Tibial nerve (tissue), 4 donors: ENCODE data around the gene KRTAP10-9. TPM values are rescaled to one million over a fixed set of nuclear protein-coding genes. Genes with fewer than 3 reads are reported as not detected.

Experiments
- DNase-seq, 2 donors: peaks; one replicate each; pipeline ENCODE4 v3.0.0-alpha.2; 2019; ENCODE audit warnings: low spot score in 2 of 2
- H3K27ac ChIP-seq, 4 donors: fragments of 200-600 bp; sonication (generic) in 3 of 4; one replicate each; pipeline ENCODE4 v1.5.1; 2017 to 2019; ENCODE audit warnings: mild to moderate bottlenecking in 1 of 4
- H3K27me3 ChIP-seq, 2 donors: fragments of 200-600 bp; sonication (generic) in 1 of 2; one replicate each; pipeline versions ENCODE4 v1.5.1 to v1.6.0; 2017 to 2019
- H3K36me3 ChIP-seq, 3 donors: fragments of 200-600 bp; sonication (generic); one replicate each; pipeline ENCODE4 v1.5.1; 2018 to 2019
- H3K4me1 ChIP-seq, 4 donors: fragments of 200-600 bp; sonication (generic) in 3 of 4; one replicate each; pipeline ENCODE4 v1.5.1; 2017 to 2019
- H3K4me3 ChIP-seq, 4 donors: fragments of 200-600 bp; sonication (generic) in 3 of 4; one replicate each; pipeline ENCODE4 v1.5.1; 2017 to 2019; ENCODE audit warnings: mild to moderate bottlenecking in 1 of 4, moderate library complexity in 1 of 4
- H3K9me3 ChIP-seq, 4 donors: fragments of 200-600 bp; sonication (generic) in 3 of 4; one replicate each; pipeline ENCODE4 v1.5.1; 2017 to 2019
- EP300 ChIP-seq, 2 donors: sonication (generic); formaldehyde crosslinking; IDR thresholded peaks; one replicate each; pipeline ENCODE4 v1.6.1; 2017; ENCODE audit warnings: antibody characterized with exemption in 2 of 2, mild to moderate bottlenecking in 1 of 2
- POLR2A ChIP-seq, 2 donors: fragments of 450-650 bp; IDR thresholded peaks; one replicate each; pipeline ENCODE4 v1.6.1; 2017; ENCODE audit warnings: antibody characterized with exemption in 2 of 2, mild to moderate bottlenecking in 2 of 2, moderate library complexity in 2 of 2
- WGBS, 2 donors: methylation state at CpG; one replicate each; pipeline ENCODE4 v1.1.5; 2018; 5-methylcytosine and 5-hydroxymethylcytosine counted together
- total RNA-seq, 4 donors: library from RNA; depleted of rRNA; stranded (reverse); fragments of >200 nt; gene quantifications; one replicate each; pipeline ENCODE4 v1.1.0, GENCODE V29; 2016
- TF ChIP-seq, protein P1 (sequence below), 5 experiments: fragments of 200-600 bp in 3 of 5; fragments of 450-650 bp in 2 of 5; sonication (generic) in 3 of 5; IDR thresholded peaks; one replicate each; pipeline ENCODE4 v1.5.1; 2016 to 2019; ENCODE audit warnings: antibody characterized with exemption in 5 of 5, mild to moderate bottlenecking in 3 of 5, moderate library complexity in 2 of 5

Gene KRTAP10-9
- total RNA-seq, 4 donors from 2014 or later, result not detected

DNA sequence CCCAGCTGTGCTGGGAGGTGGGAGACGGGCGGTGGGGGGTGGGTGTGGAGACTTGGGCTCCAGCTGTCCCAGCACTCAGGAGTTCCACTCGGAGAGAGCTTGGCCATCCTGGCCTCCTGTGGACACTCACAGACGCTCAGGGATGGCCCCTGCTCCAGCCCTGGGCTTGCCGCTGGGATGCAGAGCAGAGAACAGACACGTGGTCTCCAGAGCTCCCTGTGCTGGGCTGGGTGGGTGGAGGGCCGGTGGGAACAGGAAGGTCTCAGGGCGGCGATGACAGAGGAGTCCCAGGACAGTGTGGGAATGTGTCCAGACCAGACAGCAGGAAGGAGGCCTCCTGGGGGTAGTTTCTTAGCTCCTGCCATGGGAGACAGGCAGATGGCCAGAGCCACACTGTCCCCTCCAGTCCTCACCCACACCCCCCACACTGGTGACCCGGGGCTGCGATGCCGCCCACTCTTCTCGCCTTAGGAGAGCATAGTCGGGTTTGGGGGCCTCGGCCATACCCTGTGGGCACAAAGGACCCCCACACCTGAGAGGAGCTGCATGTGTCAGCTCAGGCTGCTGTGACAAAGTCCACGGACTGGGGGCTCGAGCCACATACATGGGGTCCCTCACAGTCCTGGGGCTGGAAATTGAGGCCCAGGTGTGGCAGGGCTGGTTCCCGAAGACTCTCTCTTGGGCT is 2.0 kb downstream of the KRTAP10-9 start:
- peaks cover 0 to 56% (median 9%) of the 10 kb centered on the region in 4 donors for H3K9me3 ChIP-seq
- 59 to 68% methylated on average over 14 to 18 of the region's 18 CpGs for WGBS, 2 donors
- TF ChIP-seq EP300 (IDR thresholded peaks at IDR 0.05), result no peak
- no peak for TF ChIP-seq POLR2A (IDR thresholded peaks at IDR 0.05)
- TF ChIP-seq, protein P1, sequence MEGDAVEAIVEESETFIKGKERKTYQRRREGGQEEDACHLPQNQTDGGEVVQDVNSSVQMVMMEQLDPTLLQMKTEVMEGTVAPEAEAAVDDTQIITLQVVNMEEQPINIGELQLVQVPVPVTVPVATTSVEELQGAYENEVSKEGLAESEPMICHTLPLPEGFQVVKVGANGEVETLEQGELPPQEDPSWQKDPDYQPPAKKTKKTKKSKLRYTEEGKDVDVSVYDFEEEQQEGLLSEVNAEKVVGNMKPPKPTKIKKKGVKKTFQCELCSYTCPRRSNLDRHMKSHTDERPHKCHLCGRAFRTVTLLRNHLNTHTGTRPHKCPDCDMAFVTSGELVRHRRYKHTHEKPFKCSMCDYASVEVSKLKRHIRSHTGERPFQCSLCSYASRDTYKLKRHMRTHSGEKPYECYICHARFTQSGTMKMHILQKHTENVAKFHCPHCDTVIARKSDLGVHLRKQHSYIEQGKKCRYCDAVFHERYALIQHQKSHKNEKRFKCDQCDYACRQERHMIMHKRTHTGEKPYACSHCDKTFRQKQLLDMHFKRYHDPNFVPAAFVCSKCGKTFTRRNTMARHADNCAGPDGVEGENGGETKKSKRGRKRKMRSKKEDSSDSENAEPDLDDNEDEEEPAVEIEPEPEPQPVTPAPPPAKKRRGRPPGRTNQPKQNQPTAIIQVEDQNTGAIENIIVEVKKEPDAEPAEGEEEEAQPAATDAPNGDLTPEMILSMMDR (IDR thresholded peaks at IDR 0.05), result no peak
- no peaks in the 10 kb centered on the region for H3K4me1 ChIP-seq
- peaks cover 0 to 15% of the 10 kb centered on the region in 2 donors for H3K27me3 ChIP-seq
- no peak overlapping the region for H3K27ac ChIP-seq
- no peaks in the 10 kb centered on the region for H3K36me3 ChIP-seq
- DNase-seq, result no peak
- no peak overlapping the region for H3K4me3 ChIP-seq

DNA sequence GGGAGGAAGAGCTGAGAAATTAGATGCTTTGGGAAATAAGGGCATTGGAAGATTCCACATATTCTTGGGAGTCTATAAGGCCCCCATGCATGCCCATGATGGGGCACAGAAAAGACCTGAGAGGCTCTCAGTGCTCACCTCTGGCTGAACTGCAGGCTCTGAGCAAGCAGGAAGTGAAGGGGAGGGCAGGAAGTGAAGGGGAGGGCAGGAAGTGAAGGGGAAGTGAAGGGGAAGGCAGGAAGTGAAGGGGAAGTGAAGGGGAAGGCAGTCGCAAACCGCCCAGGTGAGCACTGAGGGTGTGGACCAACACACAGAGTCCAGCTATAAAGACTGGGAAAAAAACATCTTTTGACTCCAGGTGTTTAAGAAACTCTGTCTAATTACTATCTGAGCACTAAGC is 3.5 kb downstream of the KRTAP10-9 start:
- DNase-seq, result no peak
- WGBS, 2 donors, result 81 to 89% methylated on average over 2 of the region's 2 CpGs
- no peak overlapping the region for H3K4me3 ChIP-seq
- no peaks in the 10 kb centered on the region for H3K36me3 ChIP-seq
- no peaks in the 10 kb centered on the region for H3K4me1 ChIP-seq
- TF ChIP-seq, protein P1 (IDR thresholded peaks at IDR 0.05), result no peak
- no peak for TF ChIP-seq POLR2A (IDR thresholded peaks at IDR 0.05)
- TF ChIP-seq EP300 (IDR thresholded peaks at IDR 0.05), result no peak
- peaks cover 0 to 40% (median 5%) of the 10 kb centered on the region in 4 donors for H3K9me3 ChIP-seq
- peaks cover 0 to 15% of the 10 kb centered on the region in 2 donors for H3K27me3 ChIP-seq
- no peak overlapping the region for H3K27ac ChIP-seq

DNA sequence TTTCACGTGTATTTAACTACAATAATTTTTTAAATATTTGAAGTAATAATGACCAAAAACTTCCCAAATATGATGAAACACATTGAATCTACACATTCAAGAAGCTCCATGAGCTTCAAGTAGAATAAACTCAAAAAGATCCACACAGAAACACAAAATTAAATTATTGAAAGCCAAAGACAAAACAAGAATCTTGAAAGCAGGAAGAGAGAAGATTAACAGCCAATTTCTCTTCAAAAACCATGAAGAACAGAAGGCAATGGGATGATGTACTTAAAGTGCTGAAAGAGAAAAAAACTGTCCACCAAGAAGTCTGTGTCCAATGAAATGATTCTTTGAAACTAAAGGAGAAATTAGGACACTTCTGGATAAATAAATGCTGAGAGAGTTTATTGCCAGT is 5.2 kb downstream of the KRTAP10-9 start:
- DNase-seq, result no peak
- Histone ChIP-seq H3K9me3 (peaks cover 0 to 38% (median 5%) of the 10 kb centered on the region in 4 donors), H3K4me3 (no peak overlapping the region), H3K36me3 (no peaks in the 10 kb centered on the region), H3K4me1 (no peaks in the 10 kb centered on the region), H3K27me3 (peaks cover 0 to 15% of the 10 kb centered on the region in 2 donors), H3K27ac (no peak overlapping the region)
- WGBS, 2 donors, result 91 to 98% methylated on average over 1 of the region's 1 CpG
- TF ChIP-seq POLR2A (IDR thresholded peaks at IDR 0.05), result no peak
- TF ChIP-seq, protein P1 (IDR thresholded peaks at IDR 0.05), result no peak
- TF ChIP-seq EP300 (IDR thresholded peaks at IDR 0.05), result no peak

DNA sequence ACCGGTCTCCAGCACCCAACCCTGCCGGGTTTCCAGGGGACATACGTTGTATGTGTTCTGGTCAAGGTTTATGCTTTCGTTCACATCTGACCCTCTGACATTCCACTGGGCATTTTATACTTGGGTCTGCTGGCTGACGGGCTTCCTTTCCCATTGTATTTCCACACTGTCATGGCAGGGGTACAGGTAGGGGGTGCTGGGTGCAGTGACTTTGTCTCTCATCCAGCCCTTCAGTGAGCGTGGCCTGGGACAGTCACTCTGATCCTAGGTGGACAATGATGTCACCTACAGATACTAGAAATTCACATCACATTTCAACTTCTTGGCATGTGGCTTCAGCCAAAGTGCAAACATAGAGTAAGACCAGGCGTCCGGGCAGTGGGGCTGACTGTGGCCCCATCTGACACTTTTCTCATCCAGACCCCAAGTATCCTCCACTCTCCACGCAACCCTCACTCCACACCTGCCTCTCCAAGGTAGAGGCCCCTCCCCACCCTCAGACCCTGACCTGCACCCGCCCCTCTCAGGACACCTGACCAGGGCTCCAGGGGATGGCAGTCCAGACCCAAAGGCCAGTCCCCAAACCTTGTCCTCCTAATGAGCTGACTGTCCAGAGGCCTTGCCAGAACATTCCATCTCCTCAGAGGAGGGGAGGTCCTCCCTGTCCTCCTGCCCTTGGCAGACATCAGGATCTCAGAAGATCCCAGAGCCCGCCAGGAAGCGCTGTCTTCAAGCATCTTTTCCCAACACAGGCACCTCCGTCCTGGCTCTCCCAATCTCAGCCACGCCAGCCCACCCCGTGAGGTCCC is 9.5 kb downstream of the KRTAP10-9 start:
- TF ChIP-seq, protein P1 (IDR thresholded peaks at IDR 0.05), result no peak
- no peak for TF ChIP-seq EP300 (IDR thresholded peaks at IDR 0.05)
- TF ChIP-seq POLR2A (IDR thresholded peaks at IDR 0.05), result no peak

More for the DNA sequence above, 9.5 kb downstream of the KRTAP10-9 start:
- Histone ChIP-seq H3K4me3 (no peak overlapping the region), H3K27ac (no peak overlapping the region), H3K27me3 (no peaks in the 10 kb centered on the region), H3K4me1 (no peaks in the 10 kb centered on the region), H3K36me3 (no peaks in the 10 kb centered on the region), H3K9me3 (peaks cover 0 to 27% (median 4%) of the 10 kb centered on the region in 4 donors)
- 77 to 81% methylated on average over 12 to 13 of the region's 15 CpGs for WGBS, 2 donors
- DNase-seq, result no peak
